NK-92 (cell line): ENCODE measurements around the gene VWA8.

Experiments used
- DNase-seq: peaks from one replicate; lab custom pipeline; 2025; ENCODE audit not compliant: unreplicated experiment; lab: John Stamatoyannopoulos, UW

Gene VWA8

DNA sequence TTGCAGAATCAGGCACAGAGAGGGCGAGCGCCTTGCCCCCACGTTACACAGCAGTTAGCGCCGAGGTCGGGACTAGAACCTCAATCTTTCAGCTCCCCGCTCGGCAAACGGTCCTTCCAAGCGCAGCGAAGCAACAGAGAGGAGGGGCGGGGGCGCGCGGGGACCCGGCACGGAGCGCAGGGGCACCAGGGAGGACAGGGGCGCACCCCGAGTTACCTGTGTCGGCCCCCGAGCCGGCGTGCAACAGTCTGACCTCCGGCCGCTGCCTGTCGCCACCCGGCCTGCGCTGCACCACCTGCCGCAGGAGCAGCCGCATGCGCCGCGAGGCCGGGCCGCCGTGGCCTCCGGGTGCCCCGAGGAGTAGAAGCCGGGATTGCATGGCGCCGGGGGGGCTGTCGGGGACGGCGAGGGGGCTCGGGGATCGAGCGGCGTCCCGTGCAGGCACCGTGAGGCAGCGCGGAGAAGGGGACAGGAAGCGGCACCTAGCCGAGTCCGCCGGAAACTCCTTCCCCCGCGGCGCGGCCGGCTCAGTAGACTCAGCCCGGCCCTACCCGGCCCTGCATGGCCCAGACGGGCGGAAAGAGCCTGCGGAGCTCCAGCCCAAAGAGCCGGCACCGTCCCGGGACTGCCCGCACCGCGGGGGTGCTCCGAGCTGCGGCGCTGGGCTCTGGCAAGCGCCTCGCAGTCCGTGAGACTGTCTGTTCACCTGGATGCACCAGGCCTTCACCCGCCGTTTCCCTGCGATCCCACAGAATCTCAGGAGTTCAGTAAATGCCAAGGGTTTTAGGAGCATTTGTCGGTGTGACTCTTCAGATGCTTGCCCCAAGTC, at the start of gene VWA8:
VWA8 (minus strand) TSS at position 473 of the 829 bp plus-strand sequence; CDS start at position 379, 94 bp downstream.
- DNase-seq = no peak

DNA sequence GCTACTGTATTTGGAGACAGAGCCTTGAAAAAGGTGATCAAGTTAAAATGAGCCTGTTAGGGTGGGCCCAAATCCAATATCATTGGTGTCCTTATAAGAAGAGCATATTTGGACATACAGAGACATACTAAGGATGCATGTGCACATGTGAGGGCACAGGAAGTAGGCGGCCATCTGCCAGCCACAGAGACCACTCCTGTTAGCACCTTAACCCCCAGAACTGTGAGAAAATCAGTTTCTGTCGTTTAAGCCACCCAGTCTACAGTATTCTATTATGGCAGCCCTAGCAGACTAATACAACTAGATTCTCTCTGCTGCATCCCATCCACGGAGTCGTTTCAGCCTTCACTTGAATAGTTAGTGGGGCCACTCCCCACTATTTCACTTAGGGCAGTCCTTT, 48.1 kb upstream of the VWA8 start:
- DNase-seq = no peak

DNA sequence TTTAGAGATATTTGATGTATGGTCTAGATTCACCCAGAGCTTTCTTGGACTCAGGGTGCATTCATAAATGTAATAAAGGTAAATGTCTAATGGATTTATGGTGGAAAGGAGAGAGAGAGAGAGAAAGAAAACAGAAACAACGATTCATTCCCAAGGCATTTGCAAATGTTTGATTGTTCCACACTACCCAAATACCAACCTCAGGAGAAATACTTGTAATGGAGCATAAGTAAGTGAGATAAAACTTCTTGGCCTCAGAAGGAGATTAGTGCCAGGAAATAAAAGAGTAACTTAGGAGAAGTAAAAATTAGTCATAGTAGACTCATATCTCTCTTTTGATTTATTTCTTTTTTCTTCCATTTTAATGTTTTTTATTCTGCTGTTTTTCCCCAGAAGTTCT, 46.9 kb upstream of the VWA8 start:
- no peak for DNase-seq

DNA sequence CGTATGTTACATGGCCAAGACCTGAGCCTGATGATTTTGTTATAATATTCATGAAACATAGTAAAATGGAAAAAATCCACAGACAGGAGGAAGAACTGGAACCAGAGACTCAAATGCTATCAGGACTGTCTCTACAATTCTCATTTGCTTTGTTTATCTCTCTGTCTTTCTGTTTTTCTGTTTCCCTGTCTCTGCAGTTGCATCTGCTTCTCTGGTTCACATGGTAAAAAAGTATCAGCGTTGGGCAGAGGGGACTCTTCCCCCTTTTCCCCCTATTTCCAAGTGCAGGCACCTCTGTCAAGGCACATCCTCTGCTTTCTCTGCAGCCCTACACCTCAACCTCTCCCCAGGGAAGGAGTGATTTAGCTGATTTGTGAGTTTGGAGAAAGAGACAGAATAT, 41.2 kb upstream of the VWA8 start:
- DNase-seq = no peak

DNA sequence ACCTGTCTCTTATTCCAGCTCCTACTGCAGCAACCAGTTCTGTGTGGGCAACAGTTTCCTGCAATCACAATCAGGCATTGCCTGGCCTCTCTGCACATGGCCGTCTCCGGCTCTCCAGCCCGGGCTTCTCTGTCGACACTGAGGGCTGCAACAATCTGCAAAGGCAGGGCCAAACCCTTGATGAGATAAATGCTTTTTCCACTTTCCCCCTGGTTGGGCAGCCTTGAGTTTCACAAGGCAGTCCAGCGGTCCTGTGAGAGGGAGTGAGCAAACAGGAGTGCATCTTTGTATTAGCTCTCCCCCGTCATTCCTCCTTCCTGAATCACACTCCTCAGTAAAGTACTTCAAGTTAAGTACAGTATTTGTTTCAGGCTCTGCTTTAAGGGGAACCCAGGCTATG, 40.7 kb upstream of the VWA8 start:
- no peak for DNase-seq

DNA sequence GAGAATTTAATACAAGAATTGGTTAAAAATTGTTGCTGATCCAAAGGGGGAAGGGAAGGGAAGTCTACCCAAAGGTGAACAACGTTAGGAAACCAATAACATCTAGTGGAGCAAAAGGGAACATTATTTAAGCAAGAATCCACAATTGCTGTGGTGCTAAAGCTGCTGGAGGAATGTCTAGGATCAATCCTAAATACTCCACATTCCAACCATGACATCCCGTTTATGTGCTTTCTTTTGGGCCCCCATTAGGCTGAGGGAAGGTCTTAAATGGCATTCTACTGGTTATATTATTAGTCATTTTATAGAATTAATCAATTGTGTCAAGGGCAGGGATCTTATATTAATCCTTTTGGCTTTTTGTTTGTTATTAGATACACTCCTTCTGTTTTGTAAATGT, 39.9 kb upstream of the VWA8 start:
- no peak for DNase-seq

DNA sequence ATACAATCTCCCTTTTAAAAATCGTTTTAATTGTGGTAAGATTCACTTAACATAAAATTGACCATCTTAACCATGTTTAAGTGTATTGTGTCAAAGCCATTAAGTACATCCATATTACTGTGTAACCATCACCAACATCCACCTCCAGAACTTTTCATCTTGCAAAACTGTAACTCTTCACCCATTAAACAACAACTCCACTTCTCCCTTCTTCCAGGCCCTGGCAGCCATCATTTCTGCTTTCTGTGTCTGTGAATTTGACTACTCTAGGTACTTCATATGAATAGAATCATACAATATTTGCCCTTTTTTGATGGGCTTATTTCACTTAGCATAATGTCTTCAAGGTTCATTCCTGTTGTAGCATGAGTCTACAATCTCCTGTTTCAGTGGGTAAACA, 36.5 kb upstream of the VWA8 start:
- no peak for DNase-seq

DNA sequence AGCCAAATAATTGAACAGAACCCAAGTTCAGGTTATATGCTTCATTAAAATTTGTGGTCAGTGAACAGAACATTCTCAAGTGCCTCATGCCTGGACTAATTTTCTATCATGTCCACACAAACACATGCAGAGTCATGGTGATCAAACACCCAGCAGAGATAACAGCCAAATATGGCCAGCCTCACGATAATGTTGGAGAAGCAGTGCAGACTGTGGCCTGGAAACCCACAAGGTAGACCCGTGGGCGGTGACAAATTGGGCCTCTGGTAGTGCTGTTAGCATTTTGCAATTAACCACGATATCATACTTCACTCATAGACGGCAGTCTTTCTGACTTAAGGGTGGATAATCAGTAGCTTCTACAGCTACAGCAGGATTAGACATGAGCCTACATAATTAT, 35.0 kb upstream of the VWA8 start:
- DNase-seq = no peak

DNA sequence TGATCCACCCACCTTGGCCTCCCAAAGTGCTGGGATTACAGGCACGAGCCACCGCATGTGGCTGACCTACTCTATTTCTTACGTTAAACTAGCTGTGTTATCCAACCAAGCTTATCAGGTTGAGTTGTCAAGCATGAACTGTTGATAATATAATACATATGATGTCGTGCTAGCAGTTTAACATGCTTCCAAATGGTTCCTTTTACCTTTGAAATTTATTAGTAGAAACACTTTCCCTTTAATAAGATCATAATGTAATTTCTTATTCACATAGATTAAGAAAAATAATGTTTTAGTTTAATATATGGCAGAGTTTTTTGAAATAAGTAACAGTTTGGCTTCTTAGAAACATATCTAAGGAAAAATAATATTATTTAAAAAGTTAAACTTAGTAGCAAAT, 34.4 kb upstream of the VWA8 start:
- no peak for DNase-seq

DNA sequence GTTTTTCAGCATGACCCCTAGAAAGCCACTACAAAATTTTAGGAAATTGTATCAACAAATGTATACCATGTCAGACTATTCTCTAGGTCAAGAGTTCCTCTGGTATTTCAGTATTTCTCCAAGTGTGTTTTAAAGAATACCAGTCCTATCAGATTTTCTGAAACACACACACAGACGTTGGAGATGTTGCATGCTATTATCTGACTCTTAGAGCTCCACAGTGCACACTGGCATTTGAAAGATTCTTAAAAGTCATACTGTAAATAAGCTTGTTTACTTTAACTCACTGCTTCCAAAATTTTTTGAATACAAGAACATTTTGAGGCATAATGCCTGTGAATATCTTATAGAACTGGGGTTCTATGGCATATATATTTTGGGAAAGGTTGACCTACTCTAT, 33.8 kb upstream of the VWA8 start:
- no peak for DNase-seq

DNA sequence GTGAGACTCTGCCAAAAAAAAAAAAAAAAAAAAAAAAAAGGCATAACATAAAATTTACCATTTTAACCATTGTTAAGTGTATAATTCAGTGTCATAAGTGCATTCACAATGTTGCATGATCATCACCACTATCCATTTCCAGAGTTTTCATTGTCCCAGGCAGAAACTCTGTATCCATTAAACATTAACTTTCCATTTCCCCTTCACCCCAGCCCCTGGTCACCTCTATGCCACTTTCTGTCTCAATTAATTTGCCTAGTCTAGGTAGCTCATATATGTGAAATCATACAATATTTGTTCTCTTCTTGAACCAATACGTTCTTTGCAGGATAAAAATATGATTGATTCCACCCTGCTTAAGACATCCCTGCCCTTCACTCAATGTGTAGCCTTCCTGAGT, 31.0 kb upstream of the VWA8 start:
- DNase-seq = no peak

DNA sequence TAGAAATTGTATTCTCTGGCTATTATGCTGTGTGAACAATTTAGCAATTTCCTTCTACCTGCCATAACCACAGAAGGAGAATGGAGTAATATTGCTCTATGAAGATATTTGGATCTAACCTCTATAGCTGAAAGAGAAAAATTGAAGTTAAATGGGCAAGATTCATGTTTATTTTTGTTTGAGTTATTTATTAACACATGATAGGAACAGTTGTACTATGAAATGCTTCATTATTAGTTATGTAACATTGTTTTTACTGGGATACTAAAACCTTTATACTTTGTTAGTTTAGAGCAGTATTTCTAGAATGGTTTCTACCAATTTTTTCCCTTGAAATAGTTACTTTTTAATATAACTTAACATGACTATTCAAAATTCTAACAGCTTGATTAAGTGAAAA, 27.3 kb upstream of the VWA8 start:
- DNase-seq = no peak

DNA sequence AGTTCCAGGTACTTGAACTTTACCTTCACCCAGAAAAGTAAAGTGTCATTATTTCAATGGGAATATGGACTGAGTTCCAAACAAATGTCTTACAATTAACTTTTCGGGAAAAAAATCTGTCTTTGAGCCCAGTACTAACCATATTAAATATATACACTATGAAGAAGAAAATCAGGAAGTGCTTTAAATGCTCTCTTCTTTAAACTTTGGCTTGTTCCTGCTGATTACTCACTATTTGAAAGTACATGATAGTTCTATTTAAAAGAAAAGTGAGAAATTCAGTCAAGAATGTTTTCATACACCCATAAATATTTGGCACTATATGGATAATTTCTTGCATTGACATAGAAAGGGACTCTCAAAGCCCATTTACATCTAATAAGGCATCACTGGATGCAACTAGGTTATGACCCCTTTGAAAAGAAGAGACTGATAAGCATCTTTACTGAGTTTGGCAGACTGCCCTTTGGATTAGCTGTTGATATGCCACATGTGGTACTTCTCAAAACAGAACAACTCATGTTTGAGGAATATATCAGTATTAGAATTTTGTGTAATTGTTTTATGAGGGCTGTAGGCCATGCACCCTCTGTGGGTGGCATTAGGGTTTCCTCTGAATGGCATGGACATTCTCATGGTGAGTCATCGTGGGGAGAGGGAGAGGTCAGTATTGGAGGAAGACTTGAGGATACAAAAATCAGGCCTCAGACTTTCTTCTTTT, 25.0 kb upstream of the VWA8 start:
- no peak for DNase-seq

DNA sequence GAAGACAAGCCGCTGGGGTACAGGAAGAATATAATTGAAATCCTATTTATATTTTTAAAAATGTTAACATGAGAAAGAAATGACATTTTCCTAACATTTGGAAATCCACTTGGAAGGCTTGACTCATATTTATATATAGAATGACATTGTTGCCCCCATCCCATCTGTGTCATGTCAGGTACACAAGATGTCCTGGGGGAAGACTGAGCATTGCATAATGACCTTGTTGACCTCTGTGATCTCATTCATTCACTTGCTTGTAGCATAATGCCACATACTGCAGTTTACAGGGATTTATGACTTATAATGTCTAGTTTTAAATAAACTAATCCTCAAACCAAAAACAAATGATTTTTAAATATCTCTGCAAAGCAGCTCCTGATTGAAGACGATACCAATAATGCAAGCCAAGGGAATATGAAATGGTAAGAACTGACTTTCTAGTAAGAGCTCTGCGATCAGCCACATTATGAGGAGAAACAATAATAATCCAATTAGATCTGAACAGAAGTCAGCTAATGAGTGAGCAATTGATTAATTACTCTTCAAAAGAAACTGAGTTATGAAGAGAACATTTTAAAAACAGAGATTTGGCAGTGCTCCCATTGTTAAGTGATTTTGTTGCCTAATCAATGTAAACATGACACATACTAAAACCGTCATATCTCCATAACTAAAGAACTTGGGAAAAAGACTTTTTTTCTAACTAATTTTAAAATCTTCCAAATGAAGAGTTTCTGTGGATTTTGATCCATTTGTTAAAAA, 21.2 kb upstream of the VWA8 start:
- DNase-seq = no peak

DNA sequence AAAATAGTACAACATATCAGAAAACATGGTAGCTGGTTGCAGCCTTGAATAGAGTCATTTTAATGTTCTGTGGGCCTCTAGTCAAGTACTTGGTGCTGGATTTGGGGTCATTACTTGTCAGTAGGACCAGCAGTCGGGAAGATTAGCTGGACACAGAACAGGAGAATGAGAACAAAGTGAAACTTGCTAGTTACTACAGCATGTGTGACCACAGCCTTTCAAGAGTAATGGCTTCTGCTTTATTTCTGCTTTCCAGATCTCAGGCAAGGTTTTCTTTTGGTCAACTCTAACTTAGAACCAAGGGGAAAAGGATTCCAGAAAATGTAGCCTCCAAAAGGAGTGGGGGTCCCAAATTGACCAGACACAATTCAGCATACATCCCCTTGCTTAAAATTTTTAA, 17.1 kb upstream of the VWA8 start:
- DNase-seq = no peak

DNA sequence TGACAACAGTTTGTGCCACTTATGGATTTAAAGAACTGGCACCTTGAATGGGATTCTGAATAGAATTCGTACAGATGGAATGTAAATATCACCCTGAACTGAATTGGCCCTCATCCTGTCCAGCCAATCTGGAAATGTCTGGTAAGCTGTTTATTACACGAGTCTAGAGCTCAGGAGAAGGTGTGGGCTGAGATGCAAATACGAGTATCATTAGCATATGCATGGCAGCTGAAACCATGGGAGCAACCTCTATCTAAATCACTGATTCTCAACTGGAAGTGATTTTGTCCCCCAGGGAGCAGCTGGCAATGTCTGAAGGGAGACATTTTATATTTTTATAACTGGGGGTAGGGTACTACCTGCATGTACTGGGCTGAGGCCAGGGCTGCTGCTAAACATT, 15.6 kb upstream of the VWA8 start:
- DNase-seq = no peak

DNA sequence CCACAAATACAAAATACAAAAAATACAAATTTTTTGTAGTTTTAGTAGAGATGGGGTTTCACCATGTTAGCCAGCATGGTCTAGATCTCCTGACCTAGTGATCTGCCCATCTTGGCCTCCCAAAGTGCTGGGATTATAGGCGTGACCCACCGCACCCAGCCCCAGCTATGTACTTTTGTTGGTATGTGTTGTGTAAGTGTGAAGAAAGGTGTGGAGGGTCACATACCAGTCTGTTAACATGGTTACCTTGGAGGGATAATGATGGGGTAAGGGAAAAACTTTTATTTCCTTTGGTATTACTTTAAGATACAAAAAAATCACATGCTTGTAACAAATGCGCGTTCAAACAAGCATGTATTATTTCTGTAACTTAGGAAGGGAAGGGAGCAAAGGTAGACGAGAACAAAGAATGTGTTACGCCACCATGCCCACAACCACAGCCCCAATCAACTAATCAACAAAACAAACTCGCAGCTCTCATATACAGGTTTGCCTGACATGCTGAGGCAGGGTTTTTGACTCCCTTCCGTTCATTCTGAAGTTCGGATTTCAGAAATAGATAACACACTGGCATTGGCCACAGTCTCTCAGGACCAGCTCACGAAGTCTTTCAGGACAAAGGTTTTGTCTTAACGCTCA, 13.5 kb upstream of the VWA8 start:
- DNase-seq = no peak

DNA sequence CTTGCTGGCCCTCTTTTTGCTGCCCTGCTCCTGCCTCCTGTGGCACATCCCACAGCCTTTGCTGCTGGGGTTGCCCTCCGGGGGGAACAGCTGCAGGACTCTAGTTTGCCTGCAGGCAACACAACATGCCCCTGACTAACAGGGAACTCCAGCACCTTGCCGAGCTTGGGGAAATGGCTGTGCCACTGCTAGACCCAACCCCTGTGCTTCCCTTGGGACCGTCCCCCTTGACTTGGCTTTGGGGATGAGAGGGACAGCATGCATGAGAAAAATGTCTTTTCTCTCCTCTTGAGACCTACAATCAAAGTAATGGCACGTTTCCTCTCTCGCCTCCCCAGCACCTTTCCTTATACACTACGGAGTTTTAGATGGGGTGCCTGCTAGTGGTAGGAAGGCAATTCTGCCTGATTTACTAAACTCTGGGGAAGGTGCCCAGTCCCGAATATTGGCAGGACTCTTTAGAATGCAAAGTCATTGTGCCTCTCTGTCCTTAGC, 12.4 kb upstream of the VWA8 start:
- no peak for DNase-seq

DNA sequence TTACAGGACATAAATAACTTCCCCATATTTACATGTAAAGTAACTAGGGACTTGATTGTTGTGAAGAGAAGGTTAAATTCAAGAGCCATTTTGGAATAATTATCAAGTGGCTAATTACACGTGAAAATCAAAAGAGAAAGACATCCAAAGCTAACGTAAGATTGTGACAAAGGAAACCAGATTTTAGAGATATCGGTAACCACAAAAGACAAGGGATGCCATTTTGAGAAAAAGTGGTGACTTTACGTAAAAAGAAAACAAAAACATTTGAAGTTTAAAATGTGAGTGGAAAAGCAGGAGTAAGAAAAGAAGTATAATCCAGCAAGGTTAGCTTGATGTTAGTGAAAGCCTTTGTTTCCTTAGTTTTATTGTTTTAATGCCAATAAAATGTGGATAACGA, 10.9 kb upstream of the VWA8 start:
- DNase-seq = no peak

DNA sequence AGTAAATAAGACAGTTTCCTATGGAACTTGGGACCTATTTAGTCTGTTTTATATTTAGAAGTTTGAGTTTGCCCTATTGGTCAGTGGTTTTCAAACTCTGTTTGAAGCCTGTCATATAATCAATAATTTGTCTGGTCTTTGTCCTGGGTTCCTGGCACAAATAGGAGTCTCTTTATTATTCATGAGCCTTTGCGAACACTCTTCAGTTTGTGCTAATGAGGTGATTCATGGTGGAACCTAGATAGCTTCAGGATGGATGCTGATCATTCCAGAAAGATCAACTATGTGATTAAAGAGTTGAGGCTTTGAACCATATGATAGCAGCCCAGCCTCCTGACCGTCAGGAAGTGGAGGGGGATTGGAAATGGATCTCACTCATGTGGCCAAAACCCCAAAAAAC, 10.0 kb upstream of the VWA8 start:
- no peak for DNase-seq

DNA sequence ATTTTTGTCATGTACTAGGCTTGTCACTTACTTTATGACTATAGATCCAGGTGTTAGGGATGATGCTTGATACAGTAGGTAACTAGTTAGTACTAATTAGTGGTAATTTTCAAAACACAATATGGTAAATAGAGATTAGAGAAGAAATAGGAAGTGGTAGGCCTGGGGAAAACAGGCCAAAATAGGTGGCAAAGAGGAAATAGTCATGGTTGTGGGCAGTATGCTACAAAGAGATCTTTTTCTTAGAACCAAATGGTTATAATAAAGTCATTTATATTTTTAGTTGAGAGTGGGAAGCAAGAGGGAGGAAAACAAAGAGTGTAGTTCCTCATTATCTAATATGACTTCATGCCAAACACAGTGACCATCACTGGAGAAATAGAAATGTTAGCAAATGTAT, 9.1 kb upstream of the VWA8 start:
- DNase-seq = no peak
